KMS-11 (cell line): ENCODE data around the gene LDLRAD3.

Experiments
- H2AFZ ChIP-seq: fragments of 200-600 bp; sonication (generic); 2 replicates; pipeline ENCODE4 v1.6.1; 2016; ENCODE audit warnings: antibody characterized with exemption, mixed run types, low read depth
- H3K27ac ChIP-seq: fragments of 200-600 bp; sonication (generic); 2 replicates; pipeline ENCODE4 v1.6.1; 2016; ENCODE audit warnings: mild to moderate bottlenecking, mixed run types
- H3K27me3 ChIP-seq: fragments of 200-600 bp; sonication (generic); 2 replicates; pipeline ENCODE4 v1.6.1; 2017; ENCODE audit warnings: mild to moderate bottlenecking, low read depth, mixed run types, moderate library complexity; ENCODE audit not compliant: insufficient read depth
- H3K36me3 ChIP-seq: fragments of 200-600 bp; sonication (generic); 2 replicates; pipeline ENCODE4 v1.6.1; 2017; ENCODE audit warnings: mild to moderate bottlenecking, mixed run types; ENCODE audit not compliant: insufficient read depth
- H3K4me1 ChIP-seq: fragments of 200-600 bp; sonication (generic); 2 replicates; pipeline ENCODE4 v1.6.1; 2016; ENCODE audit warnings: mild to moderate bottlenecking, low read depth, mixed run types; ENCODE audit not compliant: poor library complexity, severe bottlenecking
- H3K4me2 ChIP-seq: fragments of 200-600 bp; sonication (generic); 2 replicates; pipeline ENCODE4 v1.7.0; 2016; ENCODE audit warnings: mild to moderate bottlenecking, mixed run types
- H3K4me3 ChIP-seq: fragments of 200-600 bp; sonication (generic); IDR thresholded peaks from 2 replicates; pipeline ENCODE4 v1.6.1; 2017; ENCODE audit warnings: low read depth, low read length, mixed read lengths; ENCODE audit not compliant: insufficient read depth
- H3K79me2 ChIP-seq: fragments of 200-600 bp; sonication (generic); 2 replicates; pipeline ENCODE4 v1.6.1; 2016; ENCODE audit warnings: low read depth, mixed run types; ENCODE audit not compliant: insufficient read depth
- H3K9ac ChIP-seq: fragments of 200-600 bp; sonication (generic); 2 replicates; pipeline ENCODE4 v1.6.1; 2016; ENCODE audit warnings: mild to moderate bottlenecking, mixed run types
- H4K20me1 ChIP-seq: fragments of 200-600 bp; sonication (generic); 2 replicates; pipeline ENCODE4 v1.6.1; 2016; ENCODE audit warnings: mild to moderate bottlenecking, mixed run types; ENCODE audit not compliant: insufficient read depth
- TF ChIP-seq, protein P1 (sequence below): fragments of 200-600 bp; sonication (generic); conservative IDR thresholded peaks from 2 replicates; pipeline ENCODE4 v1.6.1; 2017; ENCODE audit warnings: low read depth, mild to moderate bottlenecking, antibody characterized with exemption, low read length, moderate library complexity, mixed read lengths

LDLRAD3 gene

GRCh38 chr11:36121054-36121453 lies 177.2 kb downstream of the LDLRAD3 start:
- H3K4me3 ChIP-seq = no peak overlapping the region
- TF ChIP-seq, protein P1, sequence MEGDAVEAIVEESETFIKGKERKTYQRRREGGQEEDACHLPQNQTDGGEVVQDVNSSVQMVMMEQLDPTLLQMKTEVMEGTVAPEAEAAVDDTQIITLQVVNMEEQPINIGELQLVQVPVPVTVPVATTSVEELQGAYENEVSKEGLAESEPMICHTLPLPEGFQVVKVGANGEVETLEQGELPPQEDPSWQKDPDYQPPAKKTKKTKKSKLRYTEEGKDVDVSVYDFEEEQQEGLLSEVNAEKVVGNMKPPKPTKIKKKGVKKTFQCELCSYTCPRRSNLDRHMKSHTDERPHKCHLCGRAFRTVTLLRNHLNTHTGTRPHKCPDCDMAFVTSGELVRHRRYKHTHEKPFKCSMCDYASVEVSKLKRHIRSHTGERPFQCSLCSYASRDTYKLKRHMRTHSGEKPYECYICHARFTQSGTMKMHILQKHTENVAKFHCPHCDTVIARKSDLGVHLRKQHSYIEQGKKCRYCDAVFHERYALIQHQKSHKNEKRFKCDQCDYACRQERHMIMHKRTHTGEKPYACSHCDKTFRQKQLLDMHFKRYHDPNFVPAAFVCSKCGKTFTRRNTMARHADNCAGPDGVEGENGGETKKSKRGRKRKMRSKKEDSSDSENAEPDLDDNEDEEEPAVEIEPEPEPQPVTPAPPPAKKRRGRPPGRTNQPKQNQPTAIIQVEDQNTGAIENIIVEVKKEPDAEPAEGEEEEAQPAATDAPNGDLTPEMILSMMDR = no peak
- no peak overlapping the region for H3K4me2 ChIP-seq
- H3K27ac ChIP-seq = no peak overlapping the region
- no peaks in the 10 kb centered on the region for H3K36me3 ChIP-seq
- H4K20me1 ChIP-seq = no peaks in the 10 kb centered on the region
- H3K79me2 ChIP-seq = no peaks in the 10 kb centered on the region
- no peak overlapping the region for H2AFZ ChIP-seq
- no peak overlapping the region for H3K9ac ChIP-seq
- peaks cover 20% of the 10 kb centered on the region for H3K4me1 ChIP-seq
- H3K27me3 ChIP-seq = no peaks in the 10 kb centered on the region

DNA sequence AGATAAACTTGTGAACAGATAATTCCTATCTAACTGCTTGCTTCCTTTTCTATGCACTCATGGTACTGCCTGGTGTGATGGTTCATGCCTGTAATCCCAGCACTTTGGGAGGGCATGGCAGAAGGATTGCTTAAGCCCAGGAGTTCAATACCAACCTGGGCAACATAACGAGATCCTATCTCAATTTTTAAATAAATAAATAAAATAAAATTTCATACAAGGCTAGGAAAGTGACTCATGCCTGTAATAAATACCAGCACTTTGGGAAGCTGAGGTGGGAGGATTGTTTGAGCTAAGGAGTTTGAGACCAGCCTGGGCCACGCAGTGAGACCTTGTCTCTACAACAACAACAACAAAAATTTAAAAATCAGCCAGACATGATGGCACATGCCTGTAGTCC lies 178.8 kb downstream of the LDLRAD3 start:
- Histone ChIP-seq H3K79me2 (no peaks in the 10 kb centered on the region), H3K4me2 (no peak overlapping the region), H3K4me1 (peaks cover 36% of the 10 kb centered on the region), H3K4me3 (no peak overlapping the region), H3K9ac (no peak overlapping the region), H2AFZ (no peak overlapping the region), H4K20me1 (no peaks in the 10 kb centered on the region), H3K36me3 (no peaks in the 10 kb centered on the region), H3K27ac (no peak overlapping the region), H3K27me3 (no peaks in the 10 kb centered on the region)
- TF ChIP-seq, protein P1 = no peak

GRCh38 chr11:36123336-36124101 lies 179.7 kb downstream of the LDLRAD3 start:
- no peaks in the 10 kb centered on the region for H3K36me3 ChIP-seq
- no peak overlapping the region for H3K4me3 ChIP-seq
- no peak overlapping the region for H3K4me2 ChIP-seq
- H3K79me2 ChIP-seq = no peaks in the 10 kb centered on the region
- no peak overlapping the region for H3K27ac ChIP-seq
- no peak overlapping the region for H3K9ac ChIP-seq
- H2AFZ ChIP-seq = no peak overlapping the region
- no peaks in the 10 kb centered on the region for H3K27me3 ChIP-seq
- TF ChIP-seq, protein P1 = no peak
- H3K4me1 ChIP-seq = peaks cover 43% of the 10 kb centered on the region
- no peaks in the 10 kb centered on the region for H4K20me1 ChIP-seq

DNA sequence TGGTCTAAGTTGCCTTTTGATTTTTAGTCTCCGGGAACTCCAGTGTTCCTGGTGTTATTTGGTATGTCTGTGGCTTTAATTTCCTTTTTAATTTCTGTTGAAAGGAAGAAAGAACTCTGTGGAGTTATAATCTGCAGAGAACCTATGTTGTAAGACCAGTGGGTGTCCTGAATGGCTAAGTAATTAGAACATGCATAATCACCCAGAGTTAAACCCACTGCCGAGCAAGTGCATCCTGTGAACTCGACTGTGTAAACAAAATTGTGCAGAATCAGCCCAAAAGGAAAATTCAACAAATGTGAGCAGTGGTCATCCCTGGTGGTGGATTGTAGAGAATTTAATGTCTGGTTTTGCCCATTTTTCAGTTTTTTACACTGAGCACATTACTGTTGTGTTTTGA lies 182.8 kb downstream of the LDLRAD3 start:
- Histone ChIP-seq H3K36me3 (no peaks in the 10 kb centered on the region), H2AFZ (no peak overlapping the region), H3K4me3 (no peak overlapping the region), H4K20me1 (no peaks in the 10 kb centered on the region), H3K79me2 (no peaks in the 10 kb centered on the region), H3K27ac (no peak overlapping the region), H3K27me3 (no peaks in the 10 kb centered on the region), H3K9ac (no peak overlapping the region), H3K4me1 (peaks cover 53% of the 10 kb centered on the region), H3K4me2 (peak overlapping the region; percentile 46)
- TF ChIP-seq, protein P1 = no peak
